ENCODE measurements around the gene PYM1.

Gene PYM1

DNA sequence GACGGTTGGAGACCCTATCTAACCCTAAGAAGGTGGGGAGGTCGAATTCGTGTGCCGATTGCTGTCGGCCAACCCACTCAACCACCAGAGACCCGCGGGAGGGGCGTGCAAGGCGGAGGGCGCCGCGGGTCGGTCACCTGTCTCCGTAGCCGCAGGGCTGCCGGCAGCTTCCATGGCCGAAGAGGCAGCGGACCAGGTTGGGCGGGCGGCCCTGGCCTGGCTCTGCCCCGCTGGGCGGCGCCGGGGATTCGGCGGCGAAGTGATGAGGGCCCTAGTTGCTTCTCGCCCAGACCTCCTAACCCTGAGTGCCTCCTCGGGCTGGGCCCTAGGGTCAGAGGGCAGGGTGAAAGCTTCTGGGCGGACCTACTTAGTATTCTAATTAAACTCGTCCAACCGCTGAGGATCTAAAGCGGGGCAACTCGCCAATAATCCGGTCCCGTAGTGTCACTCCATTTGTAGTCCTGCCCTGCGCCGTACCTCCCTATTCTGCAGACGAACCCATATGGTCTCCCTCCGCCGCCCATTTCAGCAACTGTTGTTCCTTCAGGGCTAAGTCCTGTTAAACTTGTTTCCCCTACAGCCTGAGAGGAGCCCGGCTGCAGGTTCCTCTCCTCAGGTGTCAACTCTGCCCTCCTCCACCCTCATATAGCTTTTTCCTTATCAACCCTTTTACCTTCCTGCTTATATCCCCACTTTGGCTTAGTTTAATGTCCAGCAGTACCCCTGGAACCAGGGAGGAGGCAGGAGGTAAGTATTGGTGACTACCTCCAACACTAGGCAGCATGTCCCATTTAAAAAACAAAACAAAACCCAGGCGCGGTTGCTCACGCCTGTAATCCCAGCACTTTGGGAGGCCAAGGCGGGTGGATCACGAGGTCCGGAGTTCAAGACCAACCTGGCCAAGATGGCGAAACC lies at the start of gene PYM1:
Gene PYM1 (minus strand): TSS at position 307 of the 915 bp plus-strand sequence. CDS start 133 bp downstream, at position 174.
- DNase-seq (ENCODE audit: low read depth in 1 of 2, low spot score in 1 of 2) = peak in 1 of 2 donors; percentile 31

DNA sequence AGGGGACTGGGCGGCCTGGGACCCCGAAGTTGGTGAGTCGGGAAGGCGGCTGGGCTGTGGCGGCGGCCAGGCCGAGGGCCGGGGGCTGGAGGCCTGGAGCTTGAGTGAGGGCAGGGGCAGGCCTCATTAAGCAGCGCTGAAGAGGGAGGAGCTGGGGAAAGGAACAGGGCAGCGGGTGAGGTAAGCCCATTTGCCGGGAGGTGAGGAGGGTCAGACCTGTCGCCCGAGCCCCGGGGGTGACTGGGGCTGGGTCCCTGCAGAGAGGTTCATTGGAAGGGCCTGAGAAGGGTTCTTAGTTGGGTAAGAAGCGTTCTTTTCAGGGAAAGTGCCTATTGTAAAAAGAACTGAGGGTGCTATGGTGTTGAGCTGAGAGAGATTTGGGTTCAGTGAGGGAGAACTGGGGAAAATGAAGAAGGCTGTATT lies 46.6 kb upstream of the PYM1 start:
- DNase-seq (ENCODE audit: low read depth in 1 of 2, low spot score in 1 of 2) = no peak

DNA sequence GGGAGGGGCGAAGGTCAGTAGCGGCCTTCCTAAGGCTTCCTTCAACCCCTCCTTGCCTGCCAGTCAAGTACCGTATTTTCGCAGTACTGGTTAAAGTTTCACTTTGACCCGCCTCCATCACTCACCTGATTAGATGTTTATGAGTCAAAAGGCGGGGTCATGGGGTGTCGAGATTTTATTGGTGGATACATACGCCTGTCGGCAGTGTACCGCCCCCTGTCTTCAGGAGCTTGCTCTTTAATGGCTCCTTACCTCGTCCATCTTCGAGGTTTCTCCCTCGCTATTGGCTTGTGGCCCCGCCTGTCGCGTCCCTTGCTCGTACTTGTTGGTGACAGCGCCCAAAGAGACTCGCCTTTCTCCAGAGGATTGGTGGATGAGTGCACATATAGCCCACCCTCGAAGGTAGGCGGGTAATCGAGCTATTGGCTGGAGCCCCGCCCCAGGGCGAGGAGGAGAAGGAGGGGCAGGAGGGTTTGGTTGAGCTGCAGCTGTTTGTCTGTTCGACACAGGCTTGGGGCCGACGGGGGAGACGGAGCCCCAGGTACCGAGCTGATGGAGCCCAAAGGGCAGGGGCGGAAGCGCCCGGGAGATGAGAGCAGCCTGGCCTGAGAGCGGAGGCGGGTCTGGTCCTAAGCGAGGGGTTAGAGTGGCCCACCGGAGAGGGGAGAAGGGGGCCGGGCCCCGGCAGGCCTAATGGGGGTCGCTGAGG lies 46.1 kb upstream of the PYM1 start, which contains the start of gene RAB5B:
Gene RAB5B (plus strand): TSS at position 480 of the 709 bp plus-strand sequence. CDS start 12,883 bp downstream, outside the sequence.
- DNase-seq (ENCODE audit: low read depth in 1 of 2, low spot score in 1 of 2) = peak; percentile 85 to 96

DNA sequence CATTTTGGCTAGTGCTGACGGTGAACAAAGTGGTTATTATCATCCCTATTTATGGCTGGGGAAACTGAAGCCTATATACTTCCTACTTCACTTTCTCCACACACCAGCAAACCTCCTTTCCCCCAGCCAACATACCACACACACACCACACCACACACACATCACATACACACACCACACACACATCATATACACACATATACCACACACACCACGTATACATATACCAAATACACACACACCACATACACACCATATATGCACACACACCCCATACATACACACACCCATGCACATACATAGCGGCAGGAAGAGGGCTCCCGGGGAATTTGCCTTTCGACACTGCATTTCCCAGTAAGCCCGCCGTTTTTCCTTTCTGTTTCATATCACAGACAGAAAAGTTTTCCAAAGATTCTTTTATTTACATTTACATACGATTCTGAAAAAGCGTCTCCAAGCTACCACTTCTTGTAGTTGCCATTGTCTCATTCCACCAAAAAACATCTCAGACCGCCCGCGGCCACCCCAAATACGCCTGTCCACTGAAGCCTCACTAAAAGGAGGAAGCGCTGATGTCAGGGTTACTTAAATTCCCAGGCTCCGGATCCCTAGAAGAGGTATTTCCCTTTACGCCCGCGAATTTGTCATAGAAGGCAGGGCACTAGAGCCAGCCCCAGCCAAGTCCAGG lies 45.4 kb upstream of the PYM1 start:
- no peak for DNase-seq (ENCODE audit: low read depth in 1 of 2, low spot score in 1 of 2)

DNA sequence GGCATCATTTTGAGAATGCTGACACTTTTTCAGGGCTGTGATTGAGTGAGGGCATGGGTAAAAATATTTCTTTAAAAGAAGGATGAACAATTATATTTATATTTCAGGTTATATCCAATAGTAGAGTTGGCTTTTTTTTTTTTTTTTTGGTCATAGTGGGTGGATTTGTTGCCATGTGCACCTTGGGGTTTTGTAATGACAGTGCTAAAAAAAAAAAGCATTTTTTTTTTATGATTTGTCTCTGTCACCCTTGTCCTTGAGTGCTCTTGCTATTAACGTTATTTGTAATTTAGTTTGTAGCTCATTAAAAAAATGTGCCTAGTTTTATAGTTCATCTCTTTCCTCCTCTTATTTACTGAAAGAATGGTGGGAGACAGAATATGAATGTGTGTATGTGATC lies 44.8 kb upstream of the PYM1 start:
- DNase-seq (ENCODE audit: low read depth in 1 of 2, low spot score in 1 of 2) = no peak

DNA sequence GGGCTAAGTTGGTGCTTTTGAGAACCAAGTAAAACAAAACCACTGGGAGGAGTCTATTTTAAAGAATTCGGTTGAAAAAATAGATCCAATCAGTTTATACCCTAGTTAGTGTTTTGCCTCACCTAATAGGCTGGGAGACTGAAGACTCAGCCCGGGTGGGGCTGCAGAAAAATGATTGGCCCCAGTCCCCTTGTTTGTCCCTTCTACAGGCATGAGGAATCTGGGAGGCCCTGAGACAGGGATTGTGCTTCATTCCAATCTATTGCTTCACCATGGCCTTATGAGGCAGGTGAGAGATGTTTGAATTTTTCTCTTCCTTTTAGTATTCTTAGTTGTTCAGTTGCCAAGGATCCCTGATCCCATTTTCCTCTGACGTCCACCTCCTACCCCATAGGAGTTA lies 44.3 kb upstream of the PYM1 start:
- DNase-seq (ENCODE audit: low read depth in 1 of 2, low spot score in 1 of 2) = no peak

DNA sequence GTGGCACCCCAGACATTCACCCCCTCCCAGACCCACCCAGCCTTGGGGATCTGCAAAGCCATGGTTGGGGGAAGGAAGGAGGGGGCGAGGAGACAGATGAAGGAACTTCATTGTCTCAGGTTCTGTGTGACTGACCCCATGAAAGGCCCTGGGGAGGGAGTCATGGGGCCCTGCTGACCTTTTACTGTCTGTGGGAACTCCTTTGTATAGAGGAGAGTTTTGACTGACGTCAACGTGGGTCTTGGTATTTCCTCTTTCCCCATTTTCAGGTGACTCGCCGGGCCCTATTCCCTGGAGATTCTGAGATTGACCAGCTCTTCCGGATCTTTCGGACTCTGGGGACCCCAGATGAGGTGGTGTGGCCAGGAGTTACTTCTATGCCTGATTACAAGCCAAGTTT lies 43.1 kb upstream of the PYM1 start:
- DNase-seq (ENCODE audit: low read depth in 1 of 2, low spot score in 1 of 2) = no peak

DNA sequence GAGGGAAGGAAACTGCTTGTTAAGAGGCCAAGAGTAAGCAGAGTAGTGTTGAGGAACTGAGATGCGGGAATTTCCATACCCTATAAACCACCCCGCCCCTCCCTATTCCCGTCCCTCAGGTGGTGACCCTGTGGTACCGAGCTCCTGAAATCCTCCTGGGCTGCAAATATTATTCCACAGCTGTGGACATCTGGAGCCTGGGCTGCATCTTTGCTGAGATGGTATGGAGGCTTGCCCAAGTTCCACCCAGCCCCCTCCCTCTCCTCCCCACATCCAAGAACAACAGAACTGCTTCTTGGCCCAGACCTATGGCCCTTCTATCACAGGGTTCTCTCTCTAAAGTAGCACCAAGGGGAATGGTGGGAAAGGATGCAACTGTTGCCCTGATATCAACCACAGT lies 41.7 kb upstream of the PYM1 start:
- no peak for DNase-seq (ENCODE audit: low read depth in 1 of 2, low spot score in 1 of 2)

DNA sequence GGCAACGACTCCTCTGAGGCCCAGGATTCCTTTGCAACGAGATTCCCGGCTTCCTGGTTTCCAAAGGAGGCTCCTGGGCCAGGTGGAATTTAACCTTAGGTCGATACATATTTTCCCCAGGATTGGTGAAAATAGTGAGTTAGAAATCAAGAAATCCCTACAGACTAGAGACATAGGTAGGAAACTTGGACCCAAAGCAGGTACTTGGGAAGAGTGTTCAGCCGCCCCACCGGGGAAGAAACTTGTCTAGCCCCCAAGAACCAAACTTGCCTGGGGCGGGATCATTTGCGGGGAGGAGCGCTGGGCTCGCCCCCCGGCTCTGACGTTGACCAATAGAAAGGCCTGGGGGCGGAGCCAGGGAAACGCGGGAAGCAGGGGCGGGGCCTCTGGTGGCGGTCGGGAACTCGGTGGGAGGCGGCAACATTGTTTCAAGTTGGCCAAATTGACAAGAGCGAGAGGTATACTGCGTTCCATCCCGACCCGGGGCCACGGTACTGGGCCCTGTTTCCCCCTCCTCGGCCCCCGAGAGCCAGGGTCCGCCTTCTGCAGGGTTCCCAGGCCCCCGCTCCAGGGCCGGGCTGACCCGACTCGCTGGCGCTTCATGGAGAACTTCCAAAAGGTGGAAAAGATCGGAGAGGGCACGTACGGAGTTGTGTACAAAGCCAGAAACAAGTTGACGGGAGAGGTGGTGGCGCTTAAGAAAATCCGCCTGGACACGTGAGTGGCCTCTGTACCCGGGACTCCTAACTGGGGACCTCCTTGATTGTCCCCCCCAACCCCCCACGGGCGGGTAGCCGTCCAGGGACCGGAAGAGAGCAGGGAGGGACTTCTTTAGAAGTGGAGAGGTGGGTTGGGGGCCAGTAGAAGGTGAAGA lies 39.0 kb upstream of the PYM1 start, which contains the start of gene CDK2:
Gene CDK2 (plus strand): TSS at position 423 of the 874 bp plus-strand sequence. CDS start 179 bp downstream, at position 602.
- peak; percentile 72 to 86 for DNase-seq (ENCODE audit: low read depth in 1 of 2, low spot score in 1 of 2)

DNA sequence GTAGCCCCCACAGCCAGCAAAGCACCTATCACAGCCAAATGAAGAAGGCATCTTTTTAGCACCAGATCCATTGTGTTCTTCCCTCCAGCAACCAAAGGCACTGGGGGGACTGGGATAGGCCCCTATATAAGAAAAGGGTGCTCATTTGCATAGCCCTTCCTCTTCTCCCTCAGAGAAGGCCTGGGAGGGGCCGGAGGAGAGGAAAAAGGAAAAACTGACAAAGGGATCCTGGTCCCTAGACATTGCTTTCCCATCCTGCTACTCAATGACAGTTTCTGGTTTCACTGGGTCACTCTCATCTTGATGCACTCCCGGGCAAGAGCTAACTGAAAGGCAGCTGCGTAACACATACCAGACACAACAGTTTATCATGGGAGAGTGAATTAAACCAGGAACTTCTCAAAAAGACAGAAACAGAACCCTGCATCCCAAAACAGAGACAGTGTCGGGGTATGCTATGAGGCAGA lies 38.3 kb upstream of the PYM1 start, which contains the start of gene PMEL:
Gene PMEL (minus strand): TSS at position 102 of the 467 bp plus-strand sequence. CDS start 31 bp downstream, at position 71.
- DNase-seq (ENCODE audit: low read depth in 1 of 2, low spot score in 1 of 2) = no peak

DNA sequence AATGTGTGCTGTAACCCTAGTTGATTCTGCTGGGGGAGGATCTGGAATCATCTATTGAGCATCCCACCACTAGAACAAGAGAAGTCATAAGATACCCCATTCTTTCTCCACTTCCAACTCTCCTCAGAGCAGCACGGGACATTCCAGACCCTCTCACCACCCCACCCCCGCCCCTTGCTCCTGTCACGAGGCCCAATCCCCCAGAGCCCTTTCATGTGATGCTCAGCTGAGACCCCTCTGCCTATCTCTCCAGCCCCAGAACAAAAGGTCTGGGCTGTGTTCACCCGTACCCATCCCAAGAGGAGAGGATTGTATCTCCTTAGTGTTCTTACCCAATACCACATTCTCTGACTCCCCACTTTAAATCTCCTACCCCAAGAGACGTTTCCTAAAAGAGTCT lies 37.5 kb upstream of the PYM1 start:
- DNase-seq (ENCODE audit: low read depth in 1 of 2, low spot score in 1 of 2) = no peak

DNA sequence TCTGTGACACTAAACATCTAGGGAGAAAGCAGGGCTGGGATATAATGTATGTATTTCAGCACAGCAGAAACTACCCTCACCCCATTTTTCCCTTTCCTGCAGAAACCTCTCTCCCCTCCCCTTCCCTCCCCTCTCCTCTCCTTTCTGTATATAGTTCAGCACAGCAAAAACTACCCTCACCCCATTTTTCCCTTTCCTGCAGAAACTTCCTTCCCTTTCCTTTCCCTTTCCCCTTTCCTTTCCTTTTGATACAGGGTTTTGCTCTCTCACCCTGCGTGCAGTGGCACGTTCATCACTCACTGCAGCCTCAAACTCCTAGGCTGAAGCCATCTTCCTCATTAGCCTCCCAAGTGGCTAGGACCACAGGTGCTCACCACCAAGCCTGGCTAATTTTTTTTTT lies 36.1 kb upstream of the PYM1 start:
- no peak for DNase-seq (ENCODE audit: low read depth in 1 of 2, low spot score in 1 of 2)

DNA sequence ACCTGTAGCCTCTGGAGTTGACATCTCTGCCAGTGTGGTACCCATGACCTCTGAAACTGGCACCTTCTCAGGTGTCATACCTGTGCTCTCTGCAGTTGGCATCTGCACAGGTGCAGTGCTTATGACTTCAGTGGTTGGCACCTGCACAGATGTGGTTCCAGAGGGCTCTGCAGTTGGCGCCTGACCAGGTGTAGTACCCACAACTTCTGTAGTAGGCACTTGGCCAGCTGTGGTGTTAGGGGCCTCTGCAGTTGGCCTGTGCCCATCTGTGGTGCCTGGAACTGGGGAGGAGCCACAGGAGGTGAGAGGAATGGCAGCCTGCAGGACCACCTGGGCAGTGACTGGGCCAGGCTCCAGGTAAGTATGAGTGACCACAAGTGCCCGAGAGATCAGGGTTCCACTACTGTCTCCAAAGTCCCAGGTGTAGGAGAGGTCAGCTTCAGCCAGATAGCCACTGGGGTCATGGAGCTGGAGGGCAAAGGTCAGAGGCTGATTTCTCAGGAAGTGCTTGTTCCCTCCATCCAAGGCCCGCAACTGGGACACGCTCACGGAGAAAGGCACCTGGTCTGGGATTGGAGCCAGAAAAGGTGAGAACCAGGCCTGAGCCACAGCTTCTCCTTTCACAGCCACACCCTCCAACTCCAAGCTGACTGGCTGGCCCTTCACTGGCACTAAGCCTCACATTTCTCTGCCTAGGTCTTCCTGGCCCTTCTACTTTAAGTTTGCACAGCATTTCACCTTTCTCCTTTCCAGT lies 29.6 kb upstream of the PYM1 start:
- DNase-seq (ENCODE audit: low read depth in 1 of 2, low spot score in 1 of 2) = no peak

DNA sequence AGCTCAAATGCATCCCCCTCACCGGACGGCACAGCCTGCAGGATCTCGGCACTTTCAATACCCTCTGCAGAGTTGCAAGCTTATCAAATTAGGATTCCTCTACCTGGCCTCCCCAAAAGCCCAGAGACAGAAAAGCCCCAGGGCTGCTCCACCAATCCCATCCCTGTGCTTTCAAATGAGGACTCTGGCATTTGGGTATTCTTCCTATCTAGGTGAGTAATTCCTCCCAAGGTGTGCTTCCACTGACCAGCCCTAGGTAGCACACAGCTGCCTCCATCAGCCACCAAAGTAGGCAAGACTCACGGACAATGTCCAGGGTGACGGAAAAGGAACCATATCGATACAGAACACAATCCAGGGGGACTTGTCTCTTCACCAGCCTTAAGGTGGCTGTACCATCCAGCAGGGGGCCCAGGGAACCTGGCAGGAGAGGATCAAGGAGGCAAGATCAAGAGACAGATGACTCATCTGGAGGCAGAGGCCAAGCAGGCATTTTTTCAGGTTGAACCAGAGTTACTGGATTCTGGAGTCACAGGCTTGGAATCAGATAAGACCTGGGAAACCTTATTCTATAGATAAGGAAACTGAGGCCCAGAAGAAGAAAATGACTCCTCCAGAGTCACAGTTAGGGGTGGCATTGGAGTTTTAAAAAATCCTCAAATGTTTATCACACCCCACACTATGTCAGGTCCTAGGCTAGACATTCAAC lies 28.3 kb upstream of the PYM1 start:
- DNase-seq (ENCODE audit: low read depth in 1 of 2, low spot score in 1 of 2) = peak in 1 of 2 donors; percentile 35

DNA sequence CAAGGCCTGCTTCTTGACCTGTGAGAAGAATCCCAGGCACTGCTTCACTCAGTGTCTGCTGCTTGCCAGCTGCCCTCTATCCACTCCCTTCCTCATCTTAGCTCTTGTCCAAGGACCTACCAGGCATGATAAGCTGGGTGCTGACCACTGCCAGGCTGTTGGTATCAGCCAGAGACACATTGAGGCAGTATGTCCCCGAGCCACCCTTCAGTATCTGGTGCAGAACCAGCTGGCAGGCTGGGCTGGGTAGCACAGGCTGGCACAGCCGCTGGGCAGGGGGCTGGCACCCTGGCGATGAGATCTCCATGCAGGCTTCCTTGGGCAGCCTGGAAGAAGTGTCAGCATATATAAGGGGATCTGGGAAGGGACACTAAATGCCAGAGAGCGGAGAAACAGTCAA lies 27.6 kb upstream of the PYM1 start:
- DNase-seq (ENCODE audit: low read depth in 1 of 2, low spot score in 1 of 2) = no peak

DNA sequence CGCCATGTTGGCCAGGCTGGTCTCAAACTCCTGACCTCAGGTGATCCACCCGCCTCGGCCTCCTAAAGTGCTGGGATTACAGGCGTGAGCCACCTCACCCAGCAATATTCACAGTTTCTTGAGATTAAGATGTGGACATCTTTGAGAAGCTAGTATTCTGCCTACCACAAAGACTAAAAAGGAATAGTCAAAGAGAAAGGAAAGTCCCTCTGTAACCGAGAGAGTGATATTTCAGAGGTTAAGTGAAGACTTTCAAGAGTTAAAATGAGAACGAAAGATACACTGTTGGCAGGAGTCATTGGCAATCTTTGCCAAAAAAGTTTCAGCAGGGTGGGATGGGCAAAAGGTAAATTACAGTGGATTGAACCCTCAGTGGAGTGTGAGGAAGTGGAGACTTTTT lies 18.9 kb upstream of the PYM1 start:
- DNase-seq (ENCODE audit: low read depth in 1 of 2, low spot score in 1 of 2) = no peak

DNA sequence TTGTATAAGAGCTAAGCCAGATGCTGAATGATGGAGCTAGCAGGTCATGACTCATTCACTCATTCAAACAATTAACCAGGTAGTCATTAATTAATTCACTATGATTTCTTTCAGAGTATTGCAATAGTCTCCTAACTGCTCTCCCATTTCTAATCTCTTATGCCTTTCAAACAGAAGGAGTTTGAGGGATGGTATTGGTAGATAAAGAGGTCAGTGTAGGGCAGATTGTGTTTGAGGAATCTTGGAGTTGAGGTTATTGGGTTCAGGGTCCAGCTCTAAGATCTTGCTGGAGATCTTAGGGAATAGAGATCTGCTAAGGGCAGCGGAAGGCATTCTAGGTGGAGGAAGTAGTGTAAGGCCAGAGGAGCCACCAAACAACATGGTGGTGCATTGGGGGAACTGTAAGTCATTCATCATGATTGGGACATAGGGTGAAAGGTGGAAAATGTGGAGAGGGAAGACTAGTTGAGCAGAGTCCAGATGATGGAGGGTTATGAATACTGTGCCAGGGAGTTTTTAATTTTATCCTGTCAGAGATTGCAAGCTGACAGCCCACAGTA lies 15.0 kb upstream of the PYM1 start:
- no peak for DNase-seq (ENCODE audit: low read depth in 1 of 2, low spot score in 1 of 2)

DNA sequence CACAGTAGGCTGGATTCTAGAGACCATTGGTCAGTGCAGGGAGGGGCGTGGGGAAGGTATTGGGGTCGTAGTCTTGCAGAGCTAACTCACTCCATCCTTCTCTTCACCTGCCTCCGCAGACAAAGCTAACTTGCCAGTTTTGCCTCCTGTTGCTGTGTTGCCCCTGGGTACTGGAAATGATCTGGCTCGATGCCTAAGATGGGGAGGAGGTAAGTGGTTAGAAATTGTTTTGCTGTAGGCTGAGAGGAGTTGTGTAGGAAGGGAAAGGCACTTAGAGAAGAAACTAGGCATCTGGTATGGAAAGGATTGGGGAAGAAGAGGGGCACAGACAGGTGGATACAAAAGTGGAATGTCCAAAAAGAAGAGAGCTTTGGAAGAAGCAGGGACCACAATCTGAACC lies 14.4 kb upstream of the PYM1 start:
- DNase-seq (ENCODE audit: low read depth in 1 of 2, low spot score in 1 of 2) = no peak
